ENCODE data around the gene ARL3.
A peak's percentile ranks its signal among the peaks of the same experiment; 100 is the strongest.
"Not testable (repeated sequence)": the region's sequence is repeated elsewhere in the genome, so short reads cannot be mapped to it uniquely, and the experiment has no call there.

The ARL3 gene

GRCh38 chr10:102735065-102735562, 20.9 kb upstream of the ARL3 start:
- DNase-seq = no peak

GRCh38 chr10:102732661-102733060, 18.5 kb upstream of the ARL3 start:
- no peak for DNase-seq

DNA sequence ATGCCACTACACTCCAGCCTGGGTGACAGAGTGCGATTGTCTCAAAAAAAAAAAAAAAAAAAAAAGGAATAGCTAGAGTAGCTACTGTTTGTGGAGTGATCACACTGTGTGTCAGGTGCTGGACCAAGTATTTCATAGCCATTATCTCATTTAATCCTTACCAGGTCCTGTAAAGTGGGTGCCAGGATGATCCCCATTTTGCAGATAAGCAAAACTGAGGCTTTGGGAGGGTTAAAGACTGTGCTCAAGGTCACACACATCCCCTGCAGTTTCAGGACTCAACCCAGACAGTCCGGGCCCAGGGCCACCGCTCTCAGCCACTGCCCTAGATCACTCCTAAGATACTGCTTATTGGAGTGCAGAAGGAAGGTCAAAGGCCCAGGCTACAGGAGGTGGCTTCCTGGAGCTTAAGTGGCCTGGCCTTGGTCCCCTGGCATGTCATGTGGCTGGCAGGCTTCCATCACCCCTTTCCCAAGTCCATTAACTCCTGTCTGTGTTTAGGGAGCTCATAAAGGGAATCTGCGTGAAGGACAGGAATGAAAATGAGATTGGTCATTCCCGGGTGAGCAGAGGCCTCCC, 17.1 kb upstream of the ARL3 start:
- no peak for DNase-seq

GRCh38 chr10:102729029-102730026, 15.1 kb upstream of the ARL3 start:
- DNase-seq = peak; percentile 27

- DNase-seq = no peak
Measured at GRCh38 chr10:102727037-102727818, 13.0 kb upstream of the ARL3 start.

DNA sequence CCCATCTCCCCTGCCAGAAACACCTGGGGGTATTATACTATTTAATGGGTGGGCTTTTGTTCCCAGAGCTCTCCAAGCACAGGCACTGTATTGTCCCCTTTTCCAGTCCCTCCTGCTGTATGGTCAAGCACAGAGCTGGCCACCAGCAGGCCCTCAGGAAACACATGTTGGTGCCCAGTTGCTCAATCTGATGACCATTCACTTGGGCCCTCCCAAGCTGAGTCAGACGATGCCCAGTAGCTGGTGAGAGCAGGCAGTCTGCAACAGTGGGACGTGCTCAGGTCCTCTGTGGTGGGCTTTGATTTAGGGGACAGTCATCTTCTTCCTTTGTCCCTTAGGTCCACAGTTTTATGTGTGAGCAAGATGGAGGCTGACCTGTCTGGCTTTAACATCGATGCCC, 12.1 kb upstream of the ARL3 start:
- DNase-seq = no peak

GRCh38 chr10:102723989-102724388, 9.8 kb upstream of the ARL3 start:
- no peak for DNase-seq

GRCh38 chr10:102721954-102722353, 7.8 kb upstream of the ARL3 start:
- no peak for DNase-seq

DNA sequence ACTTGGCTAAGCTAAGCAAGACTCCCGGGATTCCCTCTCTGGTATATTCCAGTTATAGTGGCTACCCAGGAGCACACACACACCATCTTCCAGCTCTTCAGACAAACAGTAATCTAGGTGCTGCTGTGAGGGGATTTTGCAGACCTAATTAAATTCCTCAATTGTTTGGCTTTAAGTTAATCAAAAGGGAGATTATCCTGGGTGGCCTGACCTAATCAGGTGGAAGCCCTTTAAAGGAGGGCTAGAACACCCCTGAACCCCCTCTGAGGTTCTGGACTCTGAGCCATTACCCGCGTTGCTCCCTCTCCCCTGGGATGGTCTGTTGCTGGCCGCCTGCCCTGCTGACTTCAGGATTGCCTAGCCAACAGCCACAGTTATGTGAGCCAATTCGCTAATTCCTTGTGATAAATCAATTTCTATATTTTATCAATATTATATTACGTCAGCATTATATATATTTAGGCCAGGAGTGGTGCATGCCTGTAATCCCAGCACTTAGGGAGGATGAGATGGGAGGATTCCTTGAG, 6.6 kb upstream of the ARL3 start:
- DNase-seq = no peak

DNA sequence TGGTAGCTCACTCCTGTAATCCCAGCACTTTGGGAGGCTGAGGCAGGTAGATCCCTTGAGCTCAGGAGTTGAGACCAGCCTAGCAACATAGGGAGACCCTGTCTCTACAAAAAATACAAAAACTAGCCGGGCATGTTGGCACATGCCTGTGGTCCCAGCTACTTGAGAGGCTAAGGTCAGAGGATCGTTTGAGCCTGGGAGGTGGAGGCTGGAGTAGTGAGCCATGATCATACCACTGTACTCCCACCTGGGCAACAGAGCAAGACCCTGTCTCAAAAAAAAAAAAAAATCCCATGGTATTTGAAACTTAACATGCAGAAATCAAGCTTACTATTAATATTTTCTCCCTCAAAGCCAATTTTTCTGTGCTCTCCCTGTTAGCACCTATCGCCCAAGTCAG, 6.1 kb upstream of the ARL3 start:
- DNase-seq = no peak

DNA sequence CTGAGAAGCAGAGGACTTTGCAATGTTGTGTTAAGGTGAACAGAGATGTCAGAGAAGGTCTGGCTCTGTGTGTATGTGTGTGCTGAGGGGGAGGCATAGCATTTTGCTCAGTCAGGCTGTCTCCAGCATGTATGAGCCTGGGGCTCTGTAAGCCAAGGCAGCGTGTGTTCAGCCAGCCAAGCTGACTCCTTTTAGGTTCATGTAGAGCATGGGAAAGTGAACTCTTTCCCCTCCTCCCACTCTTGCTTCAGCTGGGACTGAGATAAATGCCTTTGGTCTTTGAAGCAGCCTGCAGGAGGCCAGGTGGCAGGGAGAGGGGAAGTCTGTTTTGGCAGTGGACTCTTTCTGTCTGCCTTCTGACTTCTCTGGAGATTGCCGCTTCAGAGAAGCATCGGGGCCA, 4.0 kb upstream of the ARL3 start:
- no peak for DNase-seq

DNA sequence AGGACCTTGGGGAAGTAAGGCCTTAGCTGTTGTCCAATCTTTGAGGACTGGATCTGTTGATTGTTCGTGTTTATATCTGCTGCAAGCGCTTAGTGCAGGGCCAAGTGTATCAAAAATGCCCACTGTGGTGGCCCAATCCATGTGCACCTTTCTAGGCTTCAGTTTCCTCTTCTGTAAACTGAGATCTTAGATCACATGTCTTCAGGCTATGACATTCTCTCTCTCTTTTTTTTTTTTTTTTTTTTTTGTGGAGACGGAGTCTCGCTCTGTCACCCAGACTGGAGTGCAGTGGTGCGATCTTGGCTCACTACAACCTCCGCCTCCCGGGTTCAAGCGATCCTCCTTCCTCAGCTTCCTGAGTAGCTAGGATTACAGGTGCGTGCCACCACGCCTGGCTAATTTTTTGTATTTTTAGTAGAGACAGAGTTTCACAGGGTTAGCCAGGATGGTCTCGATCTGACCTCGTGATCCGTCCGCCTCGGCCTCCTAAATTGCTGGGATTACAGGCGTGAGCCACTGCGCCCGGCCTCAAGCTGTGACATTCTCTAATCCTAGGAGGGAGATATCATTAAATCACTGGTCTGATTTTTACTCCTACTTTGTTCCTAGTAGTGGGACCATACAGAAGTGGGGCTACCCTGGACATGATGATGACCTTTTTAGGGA, 2.8 kb upstream of the ARL3 start:
- not testable (repeated sequence) for DNase-seq

- no peak for DNase-seq
Measured at GRCh38 chr10:102715880-102716279, 1.7 kb upstream of the ARL3 start.

- peak; percentile 19 for DNase-seq
Measured at GRCh38 chr10:102714621-102715455, 641 bp upstream of the ARL3 start, which contains the start of gene SFXN2. Gene SFXN2, plus strand, starts transcription at chr10:102714636. Its CDS starts 12,001 bp downstream, at chr10:102726637.

DNA sequence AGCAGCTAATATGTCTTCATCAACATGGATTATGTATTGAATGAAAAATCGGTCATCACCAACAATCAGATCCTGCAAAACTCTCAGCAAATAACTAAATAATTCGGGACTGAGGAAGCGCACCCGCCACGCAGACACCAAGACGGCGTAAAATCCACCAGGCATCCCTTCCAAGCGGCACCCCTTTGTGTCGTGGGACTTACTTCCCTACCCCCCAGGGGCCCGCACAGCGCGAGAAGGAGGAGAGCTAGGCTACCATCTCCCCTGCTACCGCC, 721 bp downstream of the ARL3 start:
- DNase-seq = no peak

DNA sequence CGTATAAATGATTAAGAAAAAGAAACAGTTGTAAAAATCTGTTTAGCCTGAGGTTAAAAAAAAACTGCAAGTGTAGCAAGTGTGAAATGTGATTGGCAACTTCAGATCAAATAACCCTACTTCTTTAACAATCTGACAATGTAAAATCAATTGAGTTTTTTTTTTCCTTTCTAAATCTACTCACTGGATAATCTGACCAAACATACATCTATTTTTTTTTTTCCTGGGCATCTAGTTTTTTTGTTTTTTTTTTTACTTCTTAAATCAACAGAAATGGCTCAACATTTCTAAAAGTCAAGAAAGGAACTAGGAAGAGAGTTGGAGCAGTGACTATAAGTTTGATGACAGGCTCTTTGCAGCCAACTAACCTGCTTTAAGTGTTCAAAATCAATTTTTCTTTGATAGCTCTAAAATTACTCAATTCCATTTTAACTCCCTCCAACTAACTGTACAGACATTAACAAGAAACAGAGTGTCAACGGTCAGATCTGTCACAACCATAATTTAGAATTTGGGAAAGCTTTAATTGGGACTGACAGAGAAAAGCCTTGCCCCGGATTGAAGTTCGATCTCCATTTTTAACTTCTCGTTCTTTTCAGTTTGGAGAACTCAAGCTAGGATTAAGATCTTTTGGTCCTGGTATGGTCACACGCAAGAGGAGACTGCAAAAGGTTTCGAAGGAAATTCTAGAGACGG, 1.2 kb downstream of the ARL3 start:
- DNase-seq = no peak

GRCh38 chr10:102712089-102712488, 2.1 kb downstream of the ARL3 start:
- DNase-seq = no peak

DNA sequence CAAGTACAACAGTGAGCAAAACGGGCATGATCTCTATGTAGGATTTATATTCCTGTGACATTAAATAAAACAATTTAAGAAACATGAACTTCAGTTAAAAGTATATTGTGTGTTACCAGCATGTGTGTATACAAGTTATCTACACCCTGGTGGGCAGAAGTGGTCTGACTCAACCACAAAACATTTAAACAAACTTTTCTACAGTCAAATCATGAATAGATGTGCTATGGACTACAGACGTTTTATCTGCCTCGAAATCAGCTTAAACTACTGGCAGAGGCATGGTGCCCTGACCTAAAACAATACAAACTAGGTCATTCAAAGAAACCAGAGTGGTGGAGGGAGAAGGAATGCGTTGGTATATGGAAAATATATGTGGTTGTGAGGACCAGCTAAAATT, 3.6 kb downstream of the ARL3 start:
- no peak for DNase-seq

GRCh38 chr10:102705531-102705930, 8.7 kb downstream of the ARL3 start:
- DNase-seq = no peak

- no peak for DNase-seq
Measured at GRCh38 chr10:102704915-102705314, 9.3 kb downstream of the ARL3 start.

DNA sequence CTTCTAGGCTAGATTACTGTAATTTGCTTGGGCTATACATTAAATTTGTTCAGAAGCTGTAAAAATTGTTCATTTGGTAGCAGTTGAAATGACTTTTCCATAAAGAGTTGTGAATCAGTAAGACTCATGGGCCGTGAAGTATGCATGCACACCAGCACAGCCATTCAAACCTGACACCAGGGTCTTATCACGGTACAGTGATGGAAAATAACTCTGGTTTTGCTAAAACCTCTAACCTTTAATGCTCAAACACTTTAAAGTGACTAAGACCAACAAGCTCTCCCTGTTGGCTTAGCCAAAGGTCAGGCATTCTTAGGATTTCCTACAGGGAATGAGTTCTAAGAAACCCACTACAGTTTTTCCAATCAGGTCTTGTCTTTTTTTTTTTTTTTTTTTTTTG, 11.5 kb downstream of the ARL3 start:
- DNase-seq = no peak
